Peyer's patch (tissue), 4 donors: ENCODE results near the gene BMP6.

Source experiments
- POLR2A ChIP-seq, 2 donors: fragments of 450-650 bp; IDR thresholded peaks; one replicate each; pipeline ENCODE4 v1.5.1; 2017; ENCODE audit warnings: antibody characterized with exemption in 2 of 2, mild to moderate bottlenecking in 2 of 2, moderate library complexity in 2 of 2
- TF ChIP-seq, protein P1 (sequence below), 6 experiments: fragments of 450-650 bp in 4 of 6; fragments of 200-600 bp in 2 of 6; sonication (generic) in 1 of 6; IDR thresholded peaks; one replicate each; pipeline ENCODE4 v1.5.1; 2017 to 2019; ENCODE audit warnings: antibody characterized with exemption in 6 of 6, mild to moderate bottlenecking in 3 of 6, moderate library complexity in 1 of 6

DNA sequence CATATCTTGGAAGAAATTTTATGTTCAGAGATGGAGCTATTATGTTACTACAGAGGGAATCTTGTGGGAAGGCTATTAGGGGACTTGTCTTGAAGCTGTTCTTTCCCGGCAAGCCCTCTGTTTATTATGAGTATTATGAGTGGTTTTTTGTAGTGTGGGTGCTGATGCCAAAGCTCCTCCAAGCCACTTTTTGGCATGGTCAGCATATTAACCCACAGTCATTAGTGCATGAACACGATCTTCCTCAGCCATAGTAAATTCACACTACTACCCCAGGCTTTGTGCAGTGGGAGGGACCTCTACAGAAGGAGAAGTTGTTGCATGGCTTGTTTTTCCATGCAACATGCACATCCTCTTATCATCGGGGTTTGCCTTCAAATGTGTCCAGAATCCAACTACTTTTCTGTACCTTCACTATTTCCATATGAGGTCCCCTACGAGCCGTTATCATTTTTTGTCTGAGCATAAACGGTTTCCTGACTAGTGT is 6.5 kb upstream of the BMP6 start:
- TF ChIP-seq, protein P1, sequence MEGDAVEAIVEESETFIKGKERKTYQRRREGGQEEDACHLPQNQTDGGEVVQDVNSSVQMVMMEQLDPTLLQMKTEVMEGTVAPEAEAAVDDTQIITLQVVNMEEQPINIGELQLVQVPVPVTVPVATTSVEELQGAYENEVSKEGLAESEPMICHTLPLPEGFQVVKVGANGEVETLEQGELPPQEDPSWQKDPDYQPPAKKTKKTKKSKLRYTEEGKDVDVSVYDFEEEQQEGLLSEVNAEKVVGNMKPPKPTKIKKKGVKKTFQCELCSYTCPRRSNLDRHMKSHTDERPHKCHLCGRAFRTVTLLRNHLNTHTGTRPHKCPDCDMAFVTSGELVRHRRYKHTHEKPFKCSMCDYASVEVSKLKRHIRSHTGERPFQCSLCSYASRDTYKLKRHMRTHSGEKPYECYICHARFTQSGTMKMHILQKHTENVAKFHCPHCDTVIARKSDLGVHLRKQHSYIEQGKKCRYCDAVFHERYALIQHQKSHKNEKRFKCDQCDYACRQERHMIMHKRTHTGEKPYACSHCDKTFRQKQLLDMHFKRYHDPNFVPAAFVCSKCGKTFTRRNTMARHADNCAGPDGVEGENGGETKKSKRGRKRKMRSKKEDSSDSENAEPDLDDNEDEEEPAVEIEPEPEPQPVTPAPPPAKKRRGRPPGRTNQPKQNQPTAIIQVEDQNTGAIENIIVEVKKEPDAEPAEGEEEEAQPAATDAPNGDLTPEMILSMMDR (IDR thresholded peaks at IDR 0.05): no peak
- TF ChIP-seq POLR2A (IDR thresholded peaks at IDR 0.05): no peak
